ENCODE results near the gene DMRTA1.
"Not testable (repeated sequence)": the region's sequence is repeated elsewhere in the genome, so short reads cannot be mapped to it uniquely, and the experiment has no call there.

DMRTA1 gene

DNA sequence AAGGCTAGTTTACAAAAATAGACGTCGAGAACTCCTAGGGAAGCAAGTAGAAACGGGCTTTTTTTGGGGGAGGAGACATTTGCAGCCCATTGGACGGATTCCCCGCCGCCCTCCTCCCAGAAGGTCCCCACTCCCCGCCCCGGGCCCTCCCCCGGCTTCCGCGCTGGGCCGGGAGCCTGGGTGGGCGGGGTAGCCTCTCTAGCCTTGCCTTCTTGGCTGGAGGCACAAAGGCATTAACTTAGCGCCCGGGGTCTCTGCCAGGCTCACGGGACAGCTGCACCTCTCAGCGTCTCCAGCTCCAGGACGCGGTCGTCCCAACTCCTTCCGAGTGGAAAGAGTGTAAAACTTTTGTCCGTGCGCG lies at the start of gene DMRTA1:
DMRTA1 (plus strand) TSS at position 236 of the 361 bp plus-strand sequence. CDS start 242 bp downstream, outside the sequence.
- no peak for DNase-seq

GRCh38 chr9:22401671-22402070 lies 45.0 kb upstream of the DMRTA1 start:
- no peak for DNase-seq

DNA sequence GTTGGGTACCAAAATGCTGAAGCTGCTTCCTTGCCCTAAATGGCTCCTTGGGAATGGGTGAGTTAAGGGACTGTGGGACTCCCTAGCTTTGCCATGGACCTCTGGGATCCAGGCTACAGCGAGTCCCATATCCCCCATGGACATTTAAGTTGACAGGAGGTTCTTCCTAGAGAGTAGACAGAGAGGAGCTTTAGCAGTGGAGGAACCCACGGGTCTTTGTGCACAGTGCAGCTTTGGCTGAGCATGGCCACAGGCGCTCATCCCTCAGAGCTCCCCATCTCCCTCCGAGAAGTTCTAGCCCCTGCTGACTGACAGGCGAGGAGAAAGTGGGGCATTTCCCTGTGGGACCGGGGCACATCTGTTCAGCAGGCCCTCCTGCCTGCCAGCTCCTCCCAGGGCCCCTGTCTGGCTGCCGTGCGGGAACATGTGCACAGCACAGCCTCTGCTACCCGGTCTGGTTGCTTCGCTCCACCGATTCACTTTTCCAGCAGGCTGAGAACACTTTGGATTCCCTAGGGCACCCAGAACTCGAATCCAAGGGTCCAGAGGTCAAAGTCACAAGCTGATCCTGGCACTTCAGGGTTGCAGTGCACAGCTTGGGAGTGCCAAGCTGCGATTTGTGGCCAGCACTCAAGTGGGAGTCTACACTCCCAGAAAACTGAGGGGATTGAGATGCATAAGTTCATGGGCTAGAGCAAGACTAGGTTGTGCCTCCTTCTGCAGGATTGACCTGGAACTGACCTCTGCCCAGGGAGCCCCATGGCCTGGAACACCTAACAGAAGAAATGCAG lies 40.6 kb upstream of the DMRTA1 start:
- no peak for DNase-seq

- DNase-seq: no peak
These were observed 32.7 kb upstream of the DMRTA1 start for GRCh38 chr9:22413884-22414283.

GRCh38 chr9:22415941-22416691 lies 30.5 kb upstream of the DMRTA1 start:
- DNase-seq: no peak

GRCh38 chr9:22416692-22417060 lies 29.9 kb upstream of the DMRTA1 start:
- DNase-seq: no peak

DNA sequence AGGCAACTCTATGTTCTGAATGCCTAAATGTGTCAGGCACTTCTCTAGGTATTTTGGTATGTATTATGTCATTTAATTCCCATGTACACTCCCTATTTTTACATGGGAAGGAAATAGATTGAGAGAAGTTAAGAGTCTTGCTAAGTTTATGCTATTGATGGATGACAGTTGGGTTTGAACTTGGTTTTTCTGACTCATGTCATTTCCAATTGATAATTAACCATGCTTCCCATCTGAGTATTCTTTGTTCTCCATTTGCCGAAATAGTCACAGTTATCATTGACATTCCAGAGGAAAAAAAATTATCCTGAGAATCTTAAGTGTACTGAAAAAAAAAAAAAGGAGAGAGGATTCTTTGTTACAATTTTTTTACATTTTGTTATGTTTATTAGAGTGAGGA lies 23.1 kb upstream of the DMRTA1 start:
- no peak for DNase-seq

DNA sequence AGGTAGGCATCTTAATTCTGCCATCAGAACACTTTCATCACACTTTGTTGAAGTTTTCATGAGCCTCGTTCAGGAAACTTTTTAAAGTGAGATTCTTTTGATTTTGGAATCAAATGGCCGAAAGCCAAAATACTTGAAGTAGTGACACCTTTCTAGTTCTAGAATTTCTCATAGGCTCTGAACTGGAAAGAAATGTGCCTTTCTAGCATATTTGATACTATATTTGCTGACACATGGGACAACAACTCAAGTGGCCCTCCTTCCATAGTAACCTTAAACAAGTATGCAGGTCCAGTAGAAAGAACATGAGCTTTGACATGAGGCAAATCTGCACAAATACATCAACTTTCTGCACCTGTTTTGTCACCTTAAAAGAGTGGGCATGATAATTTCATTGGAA lies 22.0 kb upstream of the DMRTA1 start:
- no peak for DNase-seq

GRCh38 chr9:22425551-22425950 lies 21.1 kb upstream of the DMRTA1 start:
- DNase-seq: no peak

- DNase-seq: no peak
These were observed 19.3 kb upstream of the DMRTA1 start for GRCh38 chr9:22427226-22427880.

GRCh38 chr9:22433691-22434090 lies 12.9 kb upstream of the DMRTA1 start:
- no peak for DNase-seq

GRCh38 chr9:22435252-22435651 lies 11.4 kb upstream of the DMRTA1 start:
- DNase-seq: not testable (repeated sequence)

DNA sequence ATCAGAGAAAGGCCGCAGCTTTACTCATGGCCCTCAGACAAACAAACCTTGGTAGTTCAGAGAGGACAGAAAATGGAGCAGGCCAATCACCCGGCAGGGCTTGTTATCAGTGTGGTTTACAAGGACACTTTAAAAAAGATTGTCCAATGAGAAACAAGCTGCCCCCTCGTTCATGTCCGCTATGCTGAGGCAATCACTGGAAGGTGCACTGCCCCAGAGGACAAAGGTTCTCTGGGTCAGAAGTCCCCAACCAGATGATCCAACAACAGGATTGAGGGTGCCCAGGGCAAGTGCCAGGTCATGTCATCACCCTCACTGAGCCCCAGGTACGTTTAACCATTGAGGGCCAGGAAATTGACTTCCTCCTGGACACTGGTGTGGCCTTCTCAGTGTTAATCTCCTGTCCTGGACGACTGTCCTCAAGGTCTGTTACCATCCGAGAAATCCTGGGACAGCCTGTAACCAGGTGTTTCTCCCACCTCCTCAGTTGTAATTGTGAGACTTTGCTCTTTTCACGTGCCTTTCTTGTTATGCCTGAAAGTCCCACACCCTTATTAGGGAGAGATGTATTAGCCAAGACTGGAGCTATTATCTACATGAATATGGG lies 9.1 kb upstream of the DMRTA1 start:
- not testable (repeated sequence) for DNase-seq

- DNase-seq: no peak
These were observed 5.8 kb upstream of the DMRTA1 start for GRCh38 chr9:22440841-22441240.

DNA sequence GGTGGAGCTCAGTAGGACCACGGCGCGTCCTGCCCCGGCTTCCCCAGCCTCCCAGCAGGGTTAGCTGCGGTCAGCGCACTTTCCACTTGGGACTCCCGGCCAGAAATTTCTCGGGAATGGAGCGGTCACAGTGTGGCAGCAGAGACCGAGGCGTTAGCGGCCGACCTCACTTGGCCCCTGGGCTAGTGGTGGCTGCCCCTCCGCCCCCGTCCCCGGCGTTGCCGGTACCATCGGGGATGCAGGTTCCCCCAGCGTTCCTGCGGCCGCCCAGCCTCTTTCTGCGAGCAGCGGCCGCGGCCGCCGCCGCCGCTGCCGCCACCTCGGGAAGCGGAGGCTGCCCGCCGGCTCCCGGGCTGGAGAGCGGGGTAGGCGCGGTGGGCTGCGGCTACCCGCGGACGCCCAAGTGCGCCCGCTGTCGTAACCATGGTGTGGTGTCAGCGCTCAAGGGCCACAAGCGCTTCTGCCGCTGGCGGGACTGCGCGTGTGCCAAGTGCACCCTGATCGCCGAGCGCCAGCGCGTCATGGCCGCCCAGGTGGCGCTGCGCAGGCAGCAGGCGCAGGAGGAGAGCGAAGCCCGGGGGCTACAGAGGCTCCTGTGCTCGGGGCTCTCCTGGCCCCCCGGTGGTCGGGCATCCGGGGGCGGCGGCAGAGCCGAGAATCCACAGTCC lies 460 bp downstream of the DMRTA1 start:
- DNase-seq: peak; percentile 22

DNA sequence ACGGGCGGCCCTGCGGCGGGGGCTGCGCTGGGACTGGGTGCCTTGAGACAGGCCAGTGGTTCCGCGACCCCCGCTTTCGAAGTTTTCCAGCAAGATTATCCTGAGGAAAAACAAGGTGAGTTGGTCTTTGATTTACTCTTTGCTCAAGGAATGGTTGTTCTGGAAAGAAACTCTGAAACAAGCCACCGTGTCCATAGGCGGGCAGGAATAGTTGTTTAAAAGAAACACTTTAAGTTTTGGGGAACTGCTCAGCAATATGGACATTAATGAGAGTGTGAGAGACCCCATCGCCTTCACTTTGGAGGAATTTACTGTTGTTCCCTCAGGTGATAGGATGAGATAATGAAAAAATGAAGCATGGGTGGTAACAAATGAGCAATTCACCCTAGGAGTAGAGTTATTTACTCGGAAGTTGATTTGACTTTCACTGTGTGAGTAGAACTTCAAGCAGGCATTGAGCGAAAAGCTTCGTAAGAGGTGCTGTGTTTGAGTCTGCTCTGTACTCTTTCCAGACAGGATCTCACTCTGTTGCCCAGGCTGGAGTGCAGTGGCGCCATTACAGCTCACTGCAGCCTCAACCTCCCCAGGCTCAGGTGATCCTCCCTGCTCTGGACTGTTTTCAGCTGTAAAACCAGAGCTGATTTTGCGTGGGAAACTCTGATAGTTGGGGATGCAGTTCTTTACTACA lies 1.1 kb downstream of the DMRTA1 start:
- DNase-seq: no peak

GRCh38 chr9:22449719-22450118 lies 3.1 kb downstream of the DMRTA1 start:
- no peak for DNase-seq

GRCh38 chr9:22452415-22453010 lies 5.9 kb downstream of the DMRTA1 start:
- DNase-seq: peak; percentile 57

DNA sequence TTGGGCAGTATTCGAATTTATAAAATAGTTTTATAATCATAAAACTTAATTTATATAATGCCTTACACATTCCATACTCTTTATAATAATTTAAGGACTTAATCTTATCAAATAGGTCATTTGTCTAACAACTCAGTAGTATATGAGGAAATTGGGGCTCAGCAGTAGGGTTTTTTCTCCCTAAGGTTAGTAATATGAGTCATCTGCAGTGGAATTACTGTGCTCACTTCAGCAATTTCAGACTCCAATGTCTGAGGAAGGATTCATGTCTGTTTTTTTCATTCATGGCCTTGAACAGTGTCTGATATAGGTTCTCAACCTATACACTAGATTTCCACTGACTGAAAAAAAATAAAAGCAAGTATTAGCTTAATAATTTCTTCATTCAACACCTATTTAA lies 7.4 kb downstream of the DMRTA1 start:
- DNase-seq: no peak

GRCh38 chr9:22455181-22455580 lies 8.6 kb downstream of the DMRTA1 start:
- no peak for DNase-seq

GRCh38 chr9:22457448-22457847 lies 10.8 kb downstream of the DMRTA1 start:
- no peak for DNase-seq

DNA sequence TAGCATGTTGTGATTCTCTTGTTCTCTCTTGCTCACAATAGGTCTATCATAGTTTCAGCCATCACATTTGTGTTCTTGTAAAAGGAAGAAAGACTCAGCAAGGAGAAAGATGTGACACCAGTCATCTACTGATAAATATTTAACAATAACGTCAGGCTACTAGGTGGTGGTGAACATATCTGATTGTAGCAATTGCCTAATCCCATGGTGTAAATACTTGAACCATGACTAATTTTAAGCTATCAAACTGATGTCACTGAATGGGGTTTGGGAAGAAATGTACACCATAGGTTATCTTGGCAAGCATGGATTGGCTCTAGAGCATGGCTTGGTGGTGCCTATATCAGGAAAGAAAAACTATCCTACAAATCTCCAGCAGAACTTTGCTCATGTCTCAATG lies 16.6 kb downstream of the DMRTA1 start:
- DNase-seq: no peak
